SW 1271 (cell line): ENCODE measurements around the gene TPPP2.
A peak's percentile ranks its signal among the peaks of the same experiment; 100 is the strongest.

ENCODE experiments used
- DNase-seq, 2 experiments: peaks; one replicate each; lab custom pipeline; 2025; lab: John Stamatoyannopoulos, UW

Gene TPPP2

DNA sequence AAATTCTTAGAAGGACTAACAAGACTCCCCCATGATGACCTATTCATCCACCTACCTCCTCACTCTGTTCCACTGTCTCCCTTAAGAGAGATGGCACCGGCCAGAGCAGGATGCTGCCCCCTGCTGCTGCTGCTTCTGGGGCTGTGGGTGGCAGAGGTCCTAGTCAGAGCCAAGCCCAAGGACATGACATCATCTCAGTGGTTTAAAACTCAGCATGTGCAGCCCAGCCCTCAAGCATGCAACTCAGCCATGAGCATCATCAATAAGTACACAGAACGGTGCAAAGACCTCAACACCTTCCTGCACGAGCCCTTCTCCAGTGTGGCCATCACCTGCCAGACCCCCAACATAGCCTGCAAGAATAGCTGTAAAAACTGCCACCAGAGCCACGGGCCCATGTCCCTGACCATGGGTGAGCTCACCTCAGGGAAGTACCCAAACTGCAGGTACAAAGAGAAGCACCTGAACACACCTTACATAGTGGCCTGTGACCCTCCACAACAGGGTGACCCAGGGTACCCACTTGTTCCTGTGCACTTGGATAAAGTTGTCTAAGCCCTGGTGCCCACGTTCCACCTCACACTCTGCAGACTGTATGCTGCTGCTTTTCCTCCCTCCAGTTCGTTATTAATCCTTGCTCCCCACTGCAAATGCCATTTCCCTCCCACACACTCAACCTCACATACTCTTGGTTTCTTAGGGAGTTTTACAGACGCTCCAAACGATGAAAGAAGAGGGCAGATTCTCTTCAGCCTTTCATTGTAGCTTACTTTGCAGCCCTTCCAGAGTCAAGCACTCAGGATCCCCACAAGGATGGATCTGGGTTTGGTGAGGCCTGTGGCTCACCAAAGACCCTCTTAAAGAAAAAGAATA is 28.0 kb downstream of the TPPP2 start, which contains the start of gene RNASE8:
TSS of gene RNASE8 (plus strand) at position 20 of the 873 bp plus-strand sequence. CDS start at position 91, 71 bp downstream.
- no peak for DNase-seq

DNA sequence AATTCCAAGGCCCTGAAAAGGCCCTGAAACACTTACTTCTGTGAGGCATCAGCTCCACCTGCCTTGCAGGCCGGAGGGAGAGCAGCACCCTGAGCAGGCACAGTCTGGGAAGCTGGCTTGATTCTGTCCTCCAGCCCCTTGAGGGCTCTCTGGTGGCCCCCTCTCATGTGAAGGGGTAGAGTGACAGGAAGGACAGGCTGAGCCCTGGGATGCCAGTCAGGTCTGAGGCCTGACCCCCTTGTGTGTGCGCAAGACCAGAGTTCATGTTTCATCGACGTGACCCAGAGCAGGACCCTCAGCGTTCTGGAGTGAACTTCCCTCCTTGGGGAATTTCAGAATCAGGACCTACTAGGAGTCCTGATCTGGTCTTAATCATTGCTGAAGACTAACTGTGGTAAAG is 28.9 kb downstream of the TPPP2 start:
- DNase-seq: no peak

DNA sequence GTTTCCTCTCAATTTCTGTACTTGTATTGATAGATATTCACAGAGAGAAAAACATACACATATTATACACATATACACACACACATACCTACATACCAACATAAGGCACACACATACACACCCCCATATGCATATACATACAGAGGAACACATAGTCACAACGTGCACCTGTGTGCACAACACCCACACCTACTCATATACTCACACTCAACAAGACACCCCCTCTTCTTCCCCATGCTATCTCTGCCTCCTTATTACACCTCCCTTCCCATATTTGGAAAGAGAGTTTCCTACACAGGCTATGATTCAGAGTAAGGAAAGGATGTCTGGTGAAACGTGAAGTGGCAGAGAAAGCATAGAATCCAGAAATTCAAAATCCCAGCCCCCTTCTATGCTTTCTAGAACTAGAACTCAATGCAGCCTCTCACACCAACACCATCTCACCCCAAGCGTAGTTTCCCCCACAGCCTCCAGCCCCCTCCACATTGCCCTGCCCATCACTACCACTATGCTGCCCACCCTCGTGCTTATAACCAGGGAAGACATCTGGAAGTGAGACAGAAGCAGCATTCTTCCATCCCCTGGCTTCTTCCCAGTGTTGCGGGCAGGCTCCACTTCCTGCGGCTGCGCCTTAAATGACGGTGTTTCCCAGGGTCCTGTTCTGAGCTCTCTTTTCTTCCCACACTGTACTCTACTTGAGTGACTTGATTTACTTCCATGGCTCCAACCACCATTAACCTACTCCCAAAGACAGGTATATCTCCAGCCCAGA is 30.0 kb downstream of the TPPP2 start:
- DNase-seq: no peak

DNA sequence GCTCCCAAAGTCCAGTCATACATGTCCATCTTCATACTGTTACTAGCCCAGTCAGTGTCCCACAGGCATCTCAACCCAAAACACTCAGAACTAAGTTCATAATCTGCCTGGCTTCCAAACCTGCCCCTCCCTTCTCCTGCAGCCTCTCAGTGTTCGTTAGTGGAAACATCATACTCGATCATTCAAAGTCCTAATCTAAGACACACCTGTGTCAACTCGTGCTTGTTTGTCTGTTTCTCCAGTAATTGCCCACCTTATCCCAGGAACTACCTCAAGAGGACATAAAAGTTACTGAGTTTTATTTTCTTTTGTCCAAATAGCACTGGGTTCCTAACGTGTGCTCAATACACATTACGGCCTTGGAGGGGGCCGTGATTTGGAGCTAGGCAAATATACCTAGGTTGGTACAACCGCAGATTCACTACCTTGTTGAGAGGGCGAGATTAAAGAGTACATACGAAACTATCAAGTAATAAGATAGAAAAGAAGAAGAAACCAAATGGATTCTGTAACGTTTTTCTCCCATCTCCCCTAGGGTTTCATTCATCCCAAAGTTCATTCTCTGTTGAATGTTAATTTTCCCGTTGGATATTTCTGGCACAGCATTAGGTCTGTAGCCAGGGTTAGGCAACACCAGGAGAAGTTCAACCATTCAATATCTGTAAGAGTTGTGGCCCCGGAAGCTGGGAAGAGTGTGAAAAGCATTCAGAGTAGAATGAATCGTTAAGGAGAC is 30.8 kb downstream of the TPPP2 start:
- no peak for DNase-seq

DNA sequence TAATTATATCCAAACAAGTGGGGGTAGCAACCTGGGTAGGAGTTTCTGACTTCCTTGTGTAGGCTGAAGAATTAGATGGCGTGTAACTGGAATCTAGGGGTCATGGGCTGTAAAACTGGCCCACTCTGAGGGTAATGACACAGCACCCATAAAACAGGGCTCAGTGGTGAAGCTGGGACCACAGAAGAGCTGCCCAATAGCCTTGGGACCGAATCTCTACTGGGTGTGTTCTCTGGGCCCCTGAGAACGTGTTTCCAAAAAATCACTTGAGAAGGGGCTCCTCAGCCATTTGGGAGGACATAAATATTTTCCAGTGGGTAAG is 31.3 kb downstream of the TPPP2 start:
- DNase-seq: no peak

DNA sequence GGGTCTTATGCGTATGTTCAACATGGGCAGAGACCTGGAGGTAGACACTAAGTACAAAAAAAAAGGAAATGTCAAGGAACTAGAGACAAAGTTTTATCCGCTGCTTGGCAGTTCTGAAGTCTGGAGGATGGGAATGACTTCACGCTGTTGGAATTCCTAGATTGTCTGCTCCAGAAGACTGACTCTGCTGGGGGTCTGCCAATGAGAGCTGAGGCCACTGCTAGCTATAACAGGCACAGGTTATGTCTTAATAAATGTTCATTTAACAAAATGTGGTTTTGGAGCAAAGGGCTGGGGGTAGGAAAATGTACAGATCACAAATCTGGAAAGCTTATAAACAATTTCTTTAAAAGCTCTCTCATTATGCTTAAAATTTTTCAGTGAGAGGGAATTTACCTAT is 33.5 kb downstream of the TPPP2 start:
- no peak for DNase-seq

DNA sequence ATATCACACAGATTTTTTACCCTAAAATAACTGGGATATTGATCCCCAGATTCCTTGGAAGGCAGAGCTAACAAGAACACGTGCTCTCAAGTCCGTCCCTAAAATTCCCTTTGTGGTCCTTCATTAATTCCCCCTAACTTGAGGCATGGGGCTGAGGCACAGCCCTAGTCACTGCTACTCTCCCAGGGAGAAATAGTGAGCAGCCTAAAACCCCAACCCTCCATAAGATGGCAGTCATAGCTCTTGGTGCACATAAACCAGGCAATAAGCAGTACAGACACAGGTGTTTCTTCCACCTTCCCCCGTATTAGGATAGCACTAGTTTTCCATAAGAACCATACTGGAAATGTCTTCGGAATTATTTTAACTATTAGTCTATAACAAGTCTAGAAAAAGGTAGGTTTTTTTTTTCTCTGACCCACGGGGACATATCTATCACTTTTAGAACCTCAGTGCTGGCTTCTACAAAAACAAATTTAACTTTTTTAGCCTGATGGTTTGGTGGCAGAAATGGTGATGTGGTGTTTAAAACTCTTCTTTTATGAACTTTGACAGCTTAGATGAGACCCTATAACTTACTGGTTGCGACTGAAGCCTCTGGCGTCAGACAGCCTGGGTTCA is 37.0 kb downstream of the TPPP2 start:
- peak in 1 of 2 experiments; percentile 42 for DNase-seq

DNA sequence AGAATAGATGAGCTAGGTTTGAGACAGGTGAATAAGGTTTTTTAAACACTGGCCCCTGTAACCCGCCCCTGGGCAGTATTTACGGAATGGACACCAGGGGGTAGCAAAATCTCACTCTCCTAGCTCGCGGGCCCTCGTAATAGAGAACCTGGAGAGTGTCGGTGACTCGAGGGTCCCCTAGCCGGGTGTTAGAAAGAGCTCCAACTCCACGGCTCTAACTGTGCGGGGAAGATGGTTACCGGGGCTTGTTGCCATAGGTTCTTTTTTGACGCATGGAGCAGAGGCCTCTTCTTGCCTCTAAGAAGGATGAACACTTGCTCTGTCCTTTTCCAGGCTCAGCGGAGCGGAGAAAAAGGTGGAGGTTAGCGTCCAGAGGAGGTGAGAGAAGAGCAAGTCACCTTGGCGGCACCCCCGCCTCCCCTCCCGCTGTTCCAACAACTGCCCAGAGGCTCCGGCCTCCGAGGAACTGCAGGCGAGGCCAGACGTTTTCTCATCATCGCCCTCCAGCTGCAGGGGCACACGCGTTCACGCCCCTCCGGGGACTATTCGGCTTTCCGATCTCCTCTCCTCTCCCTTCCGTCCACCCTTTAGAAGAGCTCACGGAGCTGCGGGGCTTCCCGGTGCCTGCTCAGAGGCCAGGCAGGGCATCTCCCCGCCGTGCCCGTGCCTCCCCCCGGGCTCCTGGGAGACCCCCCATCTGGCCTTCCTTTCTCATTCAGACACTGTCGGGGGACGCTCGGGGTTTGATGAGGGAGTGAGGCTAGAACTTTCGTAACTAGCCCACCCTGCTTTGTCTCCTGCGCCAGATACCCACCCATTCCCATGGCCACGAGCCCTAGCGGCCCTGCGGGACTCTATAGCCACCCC is 38.7 kb downstream of the TPPP2 start:
- DNase-seq: peak in 1 of 2 experiments; percentile 37

DNA sequence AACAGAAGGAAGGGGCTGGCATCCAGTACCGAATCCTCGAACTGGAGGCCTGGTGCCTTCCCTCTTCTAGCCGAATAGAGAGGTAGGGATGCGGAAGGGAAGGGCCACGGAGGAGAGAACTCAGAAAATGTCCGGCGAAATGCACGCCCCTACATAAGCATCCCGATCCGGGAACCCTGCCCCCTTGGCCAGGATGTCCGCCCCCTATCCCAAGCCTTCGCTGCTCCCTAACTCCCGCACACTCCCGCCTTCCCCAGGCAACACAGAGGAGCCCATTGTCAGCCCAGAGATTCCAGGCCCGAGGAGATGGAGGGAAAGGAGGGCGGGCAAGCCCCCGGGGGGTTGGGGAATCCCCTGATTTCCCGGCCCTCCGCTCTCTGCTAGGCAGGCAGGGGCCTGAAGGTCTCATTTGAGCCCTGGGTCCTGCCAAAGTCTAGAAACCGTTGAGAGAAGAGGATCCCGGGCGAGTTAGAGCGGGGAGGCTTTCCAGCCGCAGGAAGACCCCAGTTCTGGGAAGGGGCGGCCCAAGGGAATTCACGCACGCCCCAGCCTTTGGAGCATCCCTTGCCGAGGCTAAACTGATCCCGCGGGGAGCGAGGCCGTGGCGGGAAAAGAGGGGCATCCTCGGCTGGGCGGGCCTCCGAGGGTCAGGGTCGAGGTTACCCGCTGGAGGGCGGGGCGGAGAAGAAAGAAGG is 39.5 kb downstream of the TPPP2 start:
- no peak for DNase-seq

DNA sequence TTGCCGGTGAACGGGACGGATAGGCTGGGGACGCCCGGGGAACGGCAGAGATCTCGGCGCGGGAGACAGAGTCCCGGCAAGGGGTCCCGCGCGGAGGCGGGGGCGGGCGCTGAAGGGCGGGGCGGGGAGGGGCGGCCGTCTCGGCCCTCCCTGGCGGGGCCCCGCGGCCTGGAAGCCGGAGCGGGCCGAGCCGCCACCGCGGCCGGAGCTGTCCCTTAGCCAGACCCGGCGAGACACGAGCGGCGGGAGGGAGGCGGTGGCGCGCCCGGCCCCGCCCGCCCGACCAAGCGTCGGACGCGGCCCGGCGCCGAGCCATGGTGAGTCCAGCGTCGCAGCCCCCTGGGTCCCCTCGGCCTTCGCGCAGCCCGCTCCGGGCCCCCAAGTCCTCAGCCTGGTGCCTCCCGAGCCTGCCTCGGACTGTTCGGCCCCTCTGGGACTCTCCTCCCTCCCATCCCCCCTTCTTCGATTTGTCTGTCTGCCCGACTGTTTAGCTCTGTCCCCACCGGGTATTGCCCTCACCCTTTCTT is 40.1 kb downstream of the TPPP2 start, which contains the start of gene ARHGEF40:
TSS of gene ARHGEF40 (plus strand) at position 222 of the 527 bp plus-strand sequence. CDS start at position 315, 93 bp downstream.
- DNase-seq: peak in 1 of 2 experiments; percentile 20

DNA sequence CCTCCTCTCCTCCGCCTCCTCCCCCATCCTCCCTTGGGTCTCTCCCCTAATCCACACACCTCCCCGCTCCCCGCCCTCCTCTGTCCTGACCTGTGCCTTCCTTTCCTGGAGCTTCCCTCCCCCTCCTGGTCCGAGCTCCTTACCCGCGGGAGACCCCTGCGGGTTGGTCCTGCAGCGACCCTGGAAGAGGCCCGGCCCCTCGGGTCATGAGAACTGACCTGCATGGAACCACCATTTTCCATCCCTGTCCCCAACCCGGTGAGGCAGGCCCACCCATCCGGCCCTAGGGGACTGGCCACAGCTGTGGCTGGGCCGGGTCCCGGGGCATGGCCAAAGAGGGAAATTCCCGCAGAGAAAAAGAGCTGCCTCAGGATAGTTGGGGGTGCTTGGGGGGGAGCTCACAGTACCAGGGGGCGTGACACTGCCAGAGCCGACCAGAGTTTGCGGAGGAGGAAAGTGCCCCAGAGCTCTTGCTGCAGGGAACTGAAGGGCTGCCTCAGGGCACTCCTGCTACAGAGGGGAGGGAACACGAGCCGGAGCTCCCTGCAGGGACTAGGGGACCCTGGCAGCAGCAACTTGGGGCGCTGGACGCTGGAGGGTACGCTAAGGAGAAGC is 40.7 kb downstream of the TPPP2 start:
- peak in 1 of 2 experiments; percentile 20 for DNase-seq

DNA sequence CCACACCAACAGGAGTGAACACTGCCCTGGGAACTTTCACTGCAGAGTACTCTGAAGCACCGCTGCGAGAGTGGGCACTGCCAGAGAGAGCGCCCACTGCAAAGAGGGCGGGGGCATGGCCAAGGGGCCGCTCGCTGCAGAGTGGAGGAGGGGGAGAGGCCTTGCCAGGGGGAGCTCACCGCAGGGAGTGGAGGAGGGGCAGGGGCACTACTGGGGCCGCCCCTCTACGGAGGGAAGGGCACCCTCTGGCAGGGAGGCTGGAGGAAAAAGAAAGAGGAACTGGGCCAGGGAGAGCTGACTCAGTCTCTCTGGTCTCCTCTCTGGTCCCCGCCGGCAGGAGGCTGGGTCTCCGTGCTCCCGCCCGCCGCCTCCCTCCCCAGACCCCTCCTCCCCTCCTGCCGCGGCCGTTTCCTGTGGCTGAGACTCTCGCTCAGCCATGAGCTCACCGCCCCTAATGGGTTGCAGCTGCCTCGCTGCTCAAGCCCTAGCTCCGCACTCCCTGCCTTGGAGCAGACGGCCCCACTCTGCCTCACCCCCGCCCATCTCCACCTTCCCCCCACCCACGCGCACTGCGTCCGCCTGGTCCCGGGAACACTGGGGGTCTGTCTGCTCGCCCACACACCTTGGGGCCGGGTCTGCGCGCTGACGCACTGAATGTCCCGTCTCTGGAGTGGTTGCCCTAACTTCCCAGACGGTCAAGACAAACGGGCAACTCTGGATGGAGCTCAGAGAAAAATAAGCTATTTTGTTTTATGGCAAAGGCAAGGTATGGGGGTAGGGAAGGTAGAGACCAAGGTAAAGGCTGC is 41.4 kb downstream of the TPPP2 start:
- DNase-seq: no peak

DNA sequence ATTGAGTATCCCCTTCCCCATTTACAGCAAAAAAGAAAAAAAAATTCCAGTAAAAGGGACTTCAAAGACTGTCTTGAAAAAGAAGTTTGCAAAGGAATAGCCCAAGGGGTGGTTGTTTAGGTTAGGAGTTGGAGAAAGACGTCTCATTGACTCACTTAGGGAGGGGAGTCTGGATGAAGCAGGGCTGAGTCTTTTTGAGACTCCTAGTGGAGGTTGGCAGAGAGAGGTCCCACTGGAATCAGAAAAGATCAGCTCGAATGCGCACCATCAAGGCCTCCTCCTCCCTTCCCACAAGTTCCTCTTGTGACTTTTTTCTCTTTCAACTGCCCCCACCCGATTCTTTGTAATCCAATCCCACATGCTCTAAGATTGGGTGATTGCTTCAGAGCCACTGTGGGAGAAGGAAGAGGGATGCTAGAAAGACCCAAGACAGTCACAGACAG is 42.0 kb downstream of the TPPP2 start:
- DNase-seq: no peak

DNA sequence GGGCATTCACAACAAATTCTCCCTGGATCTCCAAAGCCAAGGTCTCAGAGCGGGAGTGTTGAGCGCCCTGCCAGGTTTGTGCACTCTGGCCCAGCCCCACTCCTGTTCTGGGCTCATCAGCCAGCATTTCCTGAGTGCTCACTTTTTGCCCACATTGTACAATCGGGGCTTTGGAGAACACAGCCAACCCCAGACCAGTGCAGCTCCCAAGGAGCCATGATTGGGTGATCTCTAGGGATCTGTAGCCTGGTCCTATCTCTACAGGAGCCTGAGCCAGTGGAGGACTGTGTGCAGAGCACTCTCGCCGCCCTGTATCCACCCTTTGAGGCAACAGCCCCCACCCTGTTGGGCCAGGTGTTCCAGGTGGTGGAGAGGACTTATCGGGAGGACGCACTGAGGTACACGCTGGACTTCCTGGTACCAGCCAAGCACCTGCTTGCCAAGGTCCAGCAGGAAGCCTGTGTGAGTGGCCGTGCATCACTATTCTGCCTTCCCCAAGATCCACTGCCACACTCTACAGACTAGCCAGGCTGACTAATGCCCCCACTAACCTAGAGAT is 42.8 kb downstream of the TPPP2 start:
- DNase-seq: no peak

DNA sequence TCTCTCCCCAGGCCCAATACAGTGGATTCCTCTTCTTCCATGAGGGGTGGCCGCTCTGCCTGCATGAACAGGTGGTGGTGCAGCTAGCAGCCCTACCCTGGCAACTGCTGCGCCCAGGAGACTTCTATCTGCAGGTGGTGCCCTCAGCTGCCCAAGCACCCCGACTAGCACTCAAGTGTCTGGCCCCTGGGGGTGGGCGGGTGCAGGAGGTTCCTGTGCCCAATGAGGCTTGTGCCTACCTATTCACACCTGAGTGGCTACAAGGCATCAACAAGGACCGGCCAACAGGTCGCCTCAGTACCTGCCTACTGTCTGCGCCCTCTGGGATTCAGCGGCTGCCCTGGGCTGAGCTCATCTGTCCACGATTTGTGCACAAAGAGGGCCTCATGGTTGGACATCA is 43.9 kb downstream of the TPPP2 start:
- no peak for DNase-seq

DNA sequence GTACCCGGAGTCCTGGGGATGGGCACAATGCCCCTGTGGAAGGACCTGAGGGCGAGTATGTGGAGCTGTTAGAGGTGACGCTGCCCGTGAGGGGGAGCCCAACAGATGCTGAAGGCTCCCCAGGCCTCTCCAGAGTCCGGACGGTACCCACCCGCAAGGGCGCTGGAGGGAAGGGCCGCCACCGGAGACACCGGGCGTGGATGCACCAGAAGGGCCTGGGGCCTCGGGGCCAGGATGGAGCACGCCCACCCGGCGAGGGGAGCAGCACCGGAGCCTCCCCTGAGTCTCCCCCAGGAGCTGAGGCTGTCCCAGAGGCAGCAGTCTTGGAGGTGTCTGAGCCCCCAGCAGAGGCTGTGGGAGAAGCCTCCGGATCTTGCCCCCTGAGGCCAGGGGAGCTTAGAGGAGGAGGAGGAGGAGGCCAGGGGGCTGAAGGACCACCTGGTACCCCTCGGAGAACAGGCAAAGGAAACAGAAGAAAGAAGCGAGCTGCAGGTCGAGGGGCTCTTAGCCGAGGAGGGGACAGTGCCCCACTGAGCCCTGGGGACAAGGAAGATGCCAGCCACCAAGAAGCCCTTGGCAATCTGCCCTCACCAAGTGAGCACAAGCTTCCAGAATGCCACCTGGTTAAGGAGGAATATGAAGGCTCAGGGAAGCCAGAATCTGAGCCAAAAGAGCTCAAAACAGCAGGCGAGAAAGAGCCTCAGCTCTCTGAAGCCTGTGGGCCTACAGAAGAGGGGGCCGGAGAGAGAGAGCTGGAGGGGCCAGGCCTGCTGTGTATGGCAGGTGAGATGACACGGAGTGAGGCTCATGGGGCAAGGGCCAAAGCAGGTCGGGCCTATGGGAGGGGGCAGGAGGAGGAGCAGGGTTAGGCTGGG is 44.6 kb downstream of the TPPP2 start:
- DNase-seq: no peak

DNA sequence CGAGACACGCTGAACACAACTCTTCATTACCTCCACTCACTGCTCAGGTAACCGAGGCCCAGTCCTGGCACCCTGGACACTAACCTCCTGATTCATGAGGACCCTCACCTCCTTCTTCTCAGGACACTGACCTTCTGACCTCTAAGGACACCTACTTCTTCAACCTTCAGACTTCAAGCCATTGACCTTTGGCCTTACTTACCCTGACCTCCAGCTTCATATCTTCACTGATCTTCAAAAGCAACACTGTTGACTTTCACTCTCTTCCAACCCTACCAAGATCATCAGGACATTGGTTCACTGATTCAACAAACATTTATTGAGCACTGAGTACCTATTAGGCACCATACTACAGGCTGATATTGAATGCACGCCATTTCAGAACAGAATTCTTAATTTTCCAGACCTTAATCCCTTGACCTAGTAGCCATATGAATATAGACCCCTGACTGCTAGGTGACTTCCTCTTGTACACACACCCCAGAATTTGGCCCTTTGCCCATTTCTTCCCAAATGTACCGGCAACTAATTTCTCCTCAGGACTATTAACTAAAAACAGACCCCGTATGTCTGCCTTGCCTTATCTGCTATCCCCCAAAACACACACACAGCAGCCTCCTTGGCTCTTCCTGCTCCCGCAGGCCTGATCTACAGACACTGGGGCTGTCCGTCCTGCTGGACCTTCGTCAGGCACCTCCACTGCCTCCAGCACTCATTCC is 45.9 kb downstream of the TPPP2 start:
- DNase-seq: no peak
